Fibroblast of skin of left quadriceps (primary cell): Measurements from ENCODE around the gene SP100.
"Not testable (repeated sequence)": the region's sequence is repeated elsewhere in the genome, so short reads cannot be mapped to it uniquely, and the experiment has no call there.

Experiments
- DNase-seq, 2 experiments: peaks; one replicate each; pipeline ENCODE4 v3.0.0-alpha.2; 2013; ENCODE audit warnings: low read depth in 2 of 2

Gene SP100

DNA sequence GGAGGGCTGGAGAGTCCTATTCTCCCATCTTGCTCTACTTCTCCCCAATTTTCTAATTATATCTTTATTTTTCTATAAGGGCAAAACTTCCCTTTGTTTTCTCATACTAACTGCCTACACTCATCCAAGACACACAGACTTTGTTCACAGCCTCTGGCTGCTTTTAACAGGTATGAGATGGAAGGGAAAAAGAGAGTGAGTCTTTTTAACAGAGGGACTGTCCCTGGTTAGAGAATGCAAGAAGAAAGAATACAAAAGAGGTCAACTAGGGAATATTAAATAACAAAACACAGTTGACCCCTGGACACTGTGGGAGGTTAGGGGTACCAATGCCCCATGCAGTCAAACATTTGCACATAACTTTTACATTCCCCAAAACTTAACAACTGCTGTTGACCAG lies 41.8 kb downstream of the SP100 start:
- DNase-seq = no peak

DNA sequence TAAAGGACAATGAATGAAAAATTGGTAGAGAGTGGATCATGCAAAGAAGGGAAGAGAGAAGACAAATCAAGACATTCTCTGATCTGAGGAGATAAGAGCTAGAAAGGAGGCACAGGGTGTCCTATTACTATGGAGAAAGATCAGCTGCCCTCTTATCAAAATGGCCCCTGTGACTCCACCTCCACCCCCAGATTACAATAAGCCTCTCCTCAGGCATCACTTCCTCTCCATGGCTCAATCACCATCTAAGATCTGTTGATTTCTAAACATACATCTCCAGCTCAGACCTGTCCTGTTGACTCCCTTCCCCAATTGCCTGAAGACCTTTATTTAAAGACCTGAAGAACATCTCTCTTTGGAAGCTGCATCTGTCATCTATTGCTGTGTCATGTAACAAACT lies 43.2 kb downstream of the SP100 start:
- DNase-seq = no peak

DNA sequence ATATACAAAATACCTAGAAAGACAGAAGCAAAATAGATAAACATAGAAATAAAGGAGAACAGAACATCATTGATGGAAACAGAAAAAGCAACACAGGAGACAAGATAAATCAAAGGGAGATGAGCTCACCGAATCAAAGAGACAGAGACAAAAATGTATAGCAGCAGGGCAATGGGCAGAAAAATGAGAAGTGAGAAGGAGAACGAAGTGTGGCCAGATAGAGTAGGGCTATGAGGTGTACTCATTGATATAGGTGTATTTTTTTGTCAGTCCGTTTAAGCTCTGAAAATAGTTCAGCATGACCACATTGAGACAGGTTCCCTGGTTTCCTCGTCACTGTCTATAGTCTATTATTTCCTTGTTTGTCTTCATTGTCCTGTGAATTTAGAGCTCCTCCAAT lies 55.1 kb downstream of the SP100 start:
- no peak for DNase-seq

DNA sequence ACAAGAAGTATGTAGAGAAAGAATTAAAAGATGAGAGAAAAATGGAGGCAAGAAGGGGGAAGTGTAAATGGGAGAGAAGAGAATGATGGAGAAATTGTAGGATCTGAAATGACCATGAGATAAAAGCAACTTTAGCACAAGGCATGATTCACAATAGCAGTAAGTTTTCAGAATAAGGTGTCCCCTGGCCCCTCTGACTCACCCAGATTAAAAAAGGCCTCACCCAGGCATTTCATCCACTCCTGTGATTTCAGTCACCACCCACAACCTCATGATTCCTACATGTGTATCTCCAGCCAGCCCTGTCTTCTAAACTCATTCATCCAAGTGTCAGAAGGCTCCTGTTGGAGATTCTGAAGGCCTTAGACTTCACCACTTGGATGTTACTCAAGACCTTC lies 56.6 kb downstream of the SP100 start:
- DNase-seq = peak in 1 of 2 experiments; percentile 3

DNA sequence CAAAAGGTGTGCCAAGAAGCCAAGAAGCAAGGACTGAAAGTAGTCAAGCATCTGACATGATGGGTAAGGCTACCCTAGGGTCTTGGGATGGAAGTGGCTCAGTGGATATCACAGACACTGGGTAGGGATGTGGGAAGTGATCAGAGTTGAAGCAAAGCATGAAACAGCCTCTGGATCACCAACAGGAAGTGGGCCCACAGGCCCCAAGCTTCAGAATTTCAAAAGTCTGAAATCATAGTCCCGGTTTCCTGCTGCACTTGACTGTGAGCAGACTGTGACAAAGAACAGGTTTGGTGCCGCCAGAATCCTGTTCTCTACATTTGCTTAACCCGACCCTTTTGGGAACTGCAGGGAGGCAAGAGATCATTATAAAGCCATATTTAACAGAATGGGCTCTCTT lies 57.4 kb downstream of the SP100 start:
- DNase-seq = no peak

DNA sequence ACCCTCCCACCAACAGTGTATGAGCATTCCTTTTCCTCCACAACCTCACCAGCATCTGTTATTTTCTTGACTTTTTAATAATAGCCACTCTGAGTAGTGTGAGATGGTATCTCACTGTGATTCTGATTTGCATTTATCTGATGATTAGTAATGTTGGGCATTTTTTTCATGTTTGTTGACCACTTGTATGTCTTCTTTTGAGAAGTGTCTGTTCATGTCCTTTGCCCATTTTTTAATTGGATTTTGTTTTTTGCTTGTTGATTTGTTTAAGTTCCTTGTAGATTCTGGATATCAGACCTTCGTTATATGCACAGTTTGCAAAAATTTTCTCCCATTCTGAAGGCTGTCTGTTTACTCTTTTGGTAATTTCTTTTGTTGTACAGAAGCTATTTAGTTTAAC lies 59.1 kb downstream of the SP100 start:
- no peak for DNase-seq

DNA sequence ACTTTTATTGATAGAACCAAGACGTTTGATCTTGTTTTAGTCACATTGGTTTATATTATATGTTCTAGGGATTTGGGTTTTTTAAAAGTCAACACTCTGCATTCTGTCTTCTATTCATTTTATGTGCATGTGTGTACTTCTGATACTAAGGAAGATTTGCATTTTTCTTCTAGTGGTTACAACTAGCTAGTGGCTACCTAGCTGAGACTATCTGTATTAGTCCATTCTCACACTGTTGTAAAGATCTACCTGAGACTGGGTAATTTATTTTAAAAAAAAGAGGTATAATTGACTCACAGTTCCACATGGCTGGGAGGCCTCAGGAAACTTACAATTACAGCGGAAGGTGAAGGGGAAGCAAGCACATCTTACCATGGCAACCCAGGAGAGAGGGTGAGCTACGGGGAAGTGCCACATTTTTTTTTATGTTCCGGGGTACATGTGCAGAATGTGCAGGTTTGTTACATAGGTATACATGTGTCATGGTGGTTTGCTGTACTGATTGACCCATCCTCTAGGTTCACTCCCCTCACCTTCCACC lies 69.9 kb downstream of the SP100 start:
- no peak for DNase-seq

GRCh38 chr2:230491219-230491618 lies 75.2 kb downstream of the SP100 start:
- DNase-seq = not testable (repeated sequence)

DNA sequence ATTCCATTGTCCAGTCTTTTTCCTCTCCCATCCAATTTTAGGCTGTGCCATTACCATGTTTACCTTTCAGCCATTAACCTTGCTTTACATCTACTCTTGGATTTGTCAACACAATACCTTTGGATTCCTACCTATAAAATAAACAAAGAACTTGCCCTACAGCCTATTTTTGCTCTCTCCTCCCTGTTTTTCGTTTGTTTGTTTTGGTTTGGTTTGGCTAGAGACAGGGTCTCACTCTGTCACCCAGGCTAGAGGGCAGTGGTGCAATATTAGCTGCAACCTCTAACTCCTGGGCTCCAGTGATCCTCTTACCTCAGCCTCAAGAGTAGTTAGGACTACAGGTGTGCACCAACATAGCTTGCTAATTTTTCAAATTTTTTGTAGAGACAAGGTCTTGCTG lies 76.1 kb downstream of the SP100 start:
- no peak for DNase-seq

- DNase-seq = no peak
These were observed 79.0 kb downstream of the SP100 start for GRCh38 chr2:230494980-230495379.

- DNase-seq = no peak
These were observed 80.9 kb downstream of the SP100 start for GRCh38 chr2:230496891-230497290.

DNA sequence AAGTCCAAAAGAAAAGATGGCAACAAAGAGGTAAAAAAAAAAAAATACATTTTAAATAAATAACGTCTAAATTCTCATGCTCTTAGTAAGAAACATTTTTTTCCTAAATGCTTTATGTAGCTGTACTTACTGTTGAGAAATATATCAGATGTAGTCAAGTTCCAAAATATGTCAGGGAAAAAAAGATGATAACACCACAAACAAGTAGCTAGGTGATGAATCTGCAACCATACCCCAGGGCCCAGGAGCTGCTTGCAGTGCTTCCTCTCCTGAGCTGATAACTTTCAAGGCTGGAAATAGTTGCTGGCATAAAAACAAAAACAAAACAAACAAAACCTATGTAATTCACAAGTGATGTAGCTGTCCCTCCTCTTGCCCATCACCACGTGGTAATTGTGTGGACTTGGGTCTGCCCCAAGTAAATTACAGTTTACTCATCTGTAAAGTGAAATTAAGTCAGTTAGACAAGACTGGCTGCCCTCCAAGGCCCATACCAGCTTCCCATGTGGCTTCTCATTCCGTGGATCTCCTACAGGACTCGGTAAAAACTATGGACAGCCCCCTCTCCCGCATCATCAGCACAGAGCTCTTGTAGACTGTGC lies 82.6 kb downstream of the SP100 start:
- DNase-seq = no peak

GRCh38 chr2:230502593-230502992 lies 86.6 kb downstream of the SP100 start:
- no peak for DNase-seq

DNA sequence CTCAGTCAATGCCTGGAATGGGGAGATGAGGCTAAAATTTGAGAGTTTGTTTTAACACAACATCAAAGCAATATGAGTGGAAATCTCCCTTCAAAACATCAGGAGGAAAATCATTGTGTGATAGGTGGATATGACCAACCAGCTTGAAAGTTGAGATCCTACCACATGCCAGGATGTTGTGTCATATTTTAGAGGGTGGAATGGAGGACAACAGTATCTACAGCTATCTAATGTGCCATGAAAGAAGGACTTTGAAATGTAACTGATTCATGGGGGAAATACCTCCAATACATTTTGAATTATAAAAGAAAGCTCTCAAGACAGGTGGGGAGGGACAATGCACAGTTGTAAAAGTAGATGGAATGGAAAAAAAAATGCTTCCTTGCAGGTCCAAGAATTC lies 87.8 kb downstream of the SP100 start:
- no peak for DNase-seq

DNA sequence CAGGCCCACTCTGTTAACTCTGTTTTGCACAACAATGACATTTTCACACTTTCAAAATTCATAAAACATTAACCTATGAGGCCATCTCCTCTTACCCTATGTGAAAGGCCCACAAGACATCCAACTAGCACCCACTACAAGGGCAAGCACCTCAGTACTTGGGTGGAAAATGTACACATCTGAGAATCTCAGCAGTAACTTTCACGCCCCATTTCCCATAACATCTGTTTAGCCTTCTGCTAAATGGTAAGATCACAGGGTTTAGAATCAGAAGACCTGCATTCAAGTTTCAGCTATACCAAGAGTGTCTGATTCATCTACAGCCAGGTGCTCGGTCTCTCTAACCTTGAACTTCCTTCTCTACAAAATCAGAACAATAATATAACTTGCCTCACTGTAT lies 89.2 kb downstream of the SP100 start:
- no peak for DNase-seq

DNA sequence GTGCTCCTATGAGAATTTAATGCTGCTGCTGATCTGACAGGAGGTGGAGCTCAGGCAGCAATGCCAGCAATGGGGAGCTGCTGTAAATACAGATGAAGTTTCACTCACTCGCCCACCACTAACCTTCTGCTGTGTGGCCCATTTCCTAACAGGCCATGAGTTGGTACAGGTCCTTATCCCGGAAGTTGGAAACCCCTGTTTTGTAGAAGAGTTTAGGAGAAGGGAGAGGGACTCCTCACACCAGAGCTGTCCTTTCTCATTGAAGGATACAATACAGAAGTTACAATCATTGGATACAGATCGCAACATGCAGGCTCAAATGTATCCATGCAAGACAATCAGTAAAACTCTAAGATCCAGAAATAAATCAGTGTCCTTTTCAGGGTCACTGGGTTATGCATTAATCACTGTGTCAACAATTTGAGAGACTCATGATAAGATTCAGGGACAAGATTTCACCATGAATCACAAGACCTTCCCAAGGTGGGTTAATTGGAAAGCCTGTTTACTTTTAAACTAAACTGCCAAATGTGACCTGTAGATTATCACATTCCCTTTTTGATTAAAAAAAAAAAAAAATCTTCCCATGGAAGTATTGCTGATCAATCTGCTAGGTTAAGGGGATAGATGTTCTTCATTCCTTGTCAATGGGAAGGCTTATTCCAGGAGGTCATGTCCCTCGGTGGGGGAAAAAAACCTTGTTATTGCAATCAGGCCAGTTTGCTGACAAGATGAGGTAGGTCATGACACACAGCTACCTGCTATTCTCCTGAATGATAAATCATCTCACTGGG lies 97.2 kb downstream of the SP100 start:
- no peak for DNase-seq

GRCh38 chr2:230520061-230520874 lies 104.3 kb downstream of the SP100 start:
- no peak for DNase-seq

DNA sequence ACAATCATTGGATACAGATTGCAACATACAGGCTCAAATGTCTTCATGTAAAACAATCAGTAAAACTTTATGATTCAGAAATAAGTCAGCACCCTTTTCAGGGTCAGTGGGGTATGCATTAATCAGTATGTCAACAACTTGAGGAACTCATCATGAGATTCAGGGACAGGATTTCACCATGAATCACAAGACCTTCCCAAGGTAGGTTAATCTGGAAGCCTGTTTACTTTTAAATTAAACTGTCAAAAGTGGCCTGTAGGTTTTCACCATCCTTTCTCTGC lies 104.8 kb downstream of the SP100 start:
- DNase-seq = peak; percentile 10 to 12

DNA sequence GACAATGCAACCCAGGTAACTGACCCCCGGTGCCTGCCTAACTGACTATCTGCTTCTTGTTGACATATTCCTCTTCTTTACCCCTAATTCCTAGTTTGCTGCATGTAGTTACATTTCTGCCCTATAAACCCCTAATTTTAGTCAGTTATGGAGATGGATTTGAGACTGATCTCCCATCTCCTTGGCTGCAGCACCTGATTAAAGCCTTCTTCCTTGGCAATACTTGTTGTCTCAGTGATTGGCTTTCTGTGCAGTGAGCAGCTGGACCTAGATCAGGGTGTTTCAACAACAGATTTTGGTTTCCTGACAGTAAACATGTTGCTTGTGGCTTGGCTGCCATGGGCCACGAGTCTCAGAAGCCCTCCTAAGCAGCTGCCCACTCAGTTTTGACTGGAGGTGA lies 105.4 kb downstream of the SP100 start:
- no peak for DNase-seq

- no peak for DNase-seq
These were observed 109.7 kb downstream of the SP100 start for GRCh38 chr2:230525682-230526081.

- DNase-seq = no peak
These were observed 121.6 kb downstream of the SP100 start for GRCh38 chr2:230537531-230537976.

GRCh38 chr2:230540332-230540731 lies 124.3 kb downstream of the SP100 start:
- no peak for DNase-seq

GRCh38 chr2:230541934-230542380 lies 126.0 kb downstream of the SP100 start:
- DNase-seq = no peak
